ENCODE results near the gene RARS1. TPM values are rescaled to one million over a fixed set of nuclear protein-coding genes. Genes with fewer than 3 reads are reported as not detected.

Gene RARS1
- total RNA-seq = 97.9 and 129 TPM in 2 replicates

GRCh38 chr5:168486136-168486879 lies at the start of gene RARS1:
TSS of gene RARS1 (plus strand) at chr5:168486471. CDS start at chr5:168486499, 28 bp downstream.

GRCh38 chr5:168528521-168529373 lies 42.5 kb downstream of the RARS1 start, which contains the start of gene FBLL1:
TSS of gene FBLL1 (plus strand) at chr5:168529305. CDS start at chr5:168529505, 200 bp downstream.

Other genes with a start within 250 kb of the RARS1 start
- gene WWC1, start 194.8 kb upstream of the RARS1 start, total RNA-seq = 0.99 and 5.0 TPM in 2 replicates
- gene FBLL1, start 42.8 kb downstream of the RARS1 start, total RNA-seq = 0.66 and 1.7 TPM in 2 replicates
- gene PANK3, start 92.9 kb downstream of the RARS1 start, total RNA-seq = 35.9 and 43.9 TPM in 2 replicates

Measured in smooth muscle cell of the pulmonary artery (primary cell).